Skeletal muscle tissue (tissue), 4 donors: Measurements from ENCODE around the gene FMN1. TPM values are rescaled to one million over a fixed set of nuclear protein-coding genes. Genes with fewer than 3 reads are reported as not detected.

Experiments used
- H3K27ac ChIP-seq: one replicate; pipeline ENCODE4 v1.7.0; 2013; ENCODE audit warnings: mild to moderate bottlenecking, low read depth, low read length, inconsistent platforms
- H3K27me3 ChIP-seq, 3 donors: one replicate each; pipeline ENCODE4 v1.7.0; 2013; ENCODE audit warnings: low read length in 3 of 3; ENCODE audit not compliant: control insufficient read depth in 3 of 3, insufficient read depth in 3 of 3
- H3K36me3 ChIP-seq, 3 donors: one replicate each; pipeline ENCODE4 v1.7.0; 2013; ENCODE audit warnings: low read length in 3 of 3; ENCODE audit not compliant: control insufficient read depth in 3 of 3, insufficient read depth in 3 of 3
- H3K4me1 ChIP-seq, 3 donors: one replicate each; pipeline ENCODE4 v1.7.0; 2013; ENCODE audit warnings: low read length in 3 of 3, mild to moderate bottlenecking in 3 of 3; ENCODE audit not compliant: control insufficient read depth in 3 of 3, insufficient read depth in 3 of 3
- H3K4me3 ChIP-seq, 3 donors: one replicate each; pipeline ENCODE4 v1.7.0; 2013; ENCODE audit warnings: low read length in 3 of 3
- H3K9ac ChIP-seq, 3 donors: one replicate each; pipeline ENCODE4 v1.7.0; 2013; ENCODE audit warnings: low read length in 3 of 3, mild to moderate bottlenecking in 3 of 3, moderate library complexity in 2 of 3, low read depth in 1 of 3
- H3K9me3 ChIP-seq, 3 donors: one replicate each; pipeline ENCODE4 v1.7.0; 2013; ENCODE audit warnings: low read length in 3 of 3; ENCODE audit not compliant: control insufficient read depth in 3 of 3
- total RNA-seq: library from RNA; depleted of rRNA; stranded (reverse); fragments of >200 nt; gene quantifications from one replicate; pipeline ENCODE4 v1.2.3, GENCODE V29; 2014
- donor health status: Osteomylitis.

FMN1 gene
- total RNA-seq, 1 donor from 2014 or later, result 3.7 TPM

- Histone ChIP-seq H3K36me3 (no peaks in the 10 kb centered on the region), H3K4me3 (no peak overlapping the region), H3K9me3 (no peaks in the 10 kb centered on the region), H3K27me3 (peaks cover 0 to 3% (median 0%) of the 10 kb centered on the region in 3 donors), H3K27ac (no peak overlapping the region), H3K4me1 (no peaks in the 10 kb centered on the region), H3K9ac (no peak overlapping the region)
Observed at GRCh38 chr15:32829436-32829835, 365.1 kb downstream of the FMN1 start.

- H3K9ac ChIP-seq, result no peak overlapping the region
- peaks cover 0 to 3% (median 2%) of the 10 kb centered on the region in 3 donors for H3K27me3 ChIP-seq
- H3K9me3 ChIP-seq, result no peaks in the 10 kb centered on the region
- H3K36me3 ChIP-seq, result no peaks in the 10 kb centered on the region
- no peak overlapping the region for H3K27ac ChIP-seq
- H3K4me3 ChIP-seq, result no peak overlapping the region
- no peaks in the 10 kb centered on the region for H3K4me1 ChIP-seq
Observed at GRCh38 chr15:32828507-32829186, 365.9 kb downstream of the FMN1 start.

GRCh38 chr15:32826685-32827084 is 367.8 kb downstream of the FMN1 start:
- H3K36me3 ChIP-seq, result no peaks in the 10 kb centered on the region
- no peak overlapping the region for H3K9ac ChIP-seq
- no peak overlapping the region for H3K4me3 ChIP-seq
- peaks cover 0 to 3% (median 2%) of the 10 kb centered on the region in 3 donors for H3K27me3 ChIP-seq
- no peaks in the 10 kb centered on the region for H3K9me3 ChIP-seq
- no peaks in the 10 kb centered on the region for H3K4me1 ChIP-seq
- H3K27ac ChIP-seq, result no peak overlapping the region

- peaks cover 0 to 2% (median 0%) of the 10 kb centered on the region in 3 donors for H3K27me3 ChIP-seq
- no peaks in the 10 kb centered on the region for H3K9me3 ChIP-seq
- H3K4me1 ChIP-seq, result no peaks in the 10 kb centered on the region
- no peak overlapping the region for H3K4me3 ChIP-seq
- H3K27ac ChIP-seq, result no peak overlapping the region
- H3K9ac ChIP-seq, result no peak overlapping the region
- no peaks in the 10 kb centered on the region for H3K36me3 ChIP-seq
Observed at GRCh38 chr15:32825219-32825618, 369.3 kb downstream of the FMN1 start.

- Histone ChIP-seq H3K9me3 (no peaks in the 10 kb centered on the region), H3K4me1 (no peaks in the 10 kb centered on the region), H3K36me3 (no peaks in the 10 kb centered on the region), H3K4me3 (no peak overlapping the region), H3K9ac (no peak overlapping the region), H3K27ac (no peak overlapping the region), H3K27me3 (peaks cover 0 to 2% (median 0%) of the 10 kb centered on the region in 3 donors)
Observed at GRCh38 chr15:32824777-32825176, 369.7 kb downstream of the FMN1 start.

GRCh38 chr15:32823750-32824149 is 370.8 kb downstream of the FMN1 start:
- H3K4me3 ChIP-seq, result no peak overlapping the region
- no peaks in the 10 kb centered on the region for H3K36me3 ChIP-seq
- peaks cover 0 to 3% (median 0%) of the 10 kb centered on the region in 3 donors for H3K4me1 ChIP-seq
- H3K27me3 ChIP-seq, result peaks cover 0 to 2% (median 0%) of the 10 kb centered on the region in 3 donors
- H3K9ac ChIP-seq, result no peak overlapping the region
- H3K9me3 ChIP-seq, result no peaks in the 10 kb centered on the region
- H3K27ac ChIP-seq, result no peak overlapping the region

- Histone ChIP-seq H3K27ac (no peak overlapping the region), H3K4me1 (peaks cover 0 to 3% (median 0%) of the 10 kb centered on the region in 3 donors), H3K27me3 (peaks cover 0 to 2% (median 0%) of the 10 kb centered on the region in 3 donors), H3K4me3 (no peak overlapping the region), H3K9ac (no peak overlapping the region), H3K36me3 (no peaks in the 10 kb centered on the region), H3K9me3 (no peaks in the 10 kb centered on the region)
Observed at GRCh38 chr15:32822739-32823138, 371.8 kb downstream of the FMN1 start.

GRCh38 chr15:32819448-32819847 is 375.1 kb downstream of the FMN1 start:
- no peak overlapping the region for H3K9ac ChIP-seq
- peaks cover 0 to 3% (median 0%) of the 10 kb centered on the region in 3 donors for H3K4me1 ChIP-seq
- H3K36me3 ChIP-seq, result no peaks in the 10 kb centered on the region
- H3K9me3 ChIP-seq, result no peaks in the 10 kb centered on the region
- H3K27ac ChIP-seq, result no peak overlapping the region
- H3K27me3 ChIP-seq, result peaks cover 0 to 2% (median 0%) of the 10 kb centered on the region in 3 donors
- no peak overlapping the region for H3K4me3 ChIP-seq

- H3K4me1 ChIP-seq, result peaks cover 0 to 3% (median 0%) of the 10 kb centered on the region in 3 donors
- no peak overlapping the region for H3K4me3 ChIP-seq
- H3K36me3 ChIP-seq, result no peaks in the 10 kb centered on the region
- no peak overlapping the region for H3K9ac ChIP-seq
- H3K9me3 ChIP-seq, result no peaks in the 10 kb centered on the region
- no peak overlapping the region for H3K27ac ChIP-seq
- H3K27me3 ChIP-seq, result peaks cover 0 to 2% (median 0%) of the 10 kb centered on the region in 3 donors
Observed at GRCh38 chr15:32818758-32819447, 375.6 kb downstream of the FMN1 start.

- Histone ChIP-seq H3K9me3 (no peaks in the 10 kb centered on the region), H3K9ac (no peak overlapping the region)
Observed at GRCh38 chr15:32817577-32817976, 376.9 kb downstream of the FMN1 start.

More at GRCh38 chr15:32817577-32817976, 376.9 kb downstream of the FMN1 start:
- Histone ChIP-seq H3K4me1 (peaks cover 0 to 3% (median 0%) of the 10 kb centered on the region in 3 donors), H3K27ac (no peak overlapping the region), H3K4me3 (no peak overlapping the region), H3K27me3 (no peaks in the 10 kb centered on the region), H3K36me3 (no peaks in the 10 kb centered on the region)
